ENCODE results near the gene PODXL2.
A peak's percentile ranks its signal among the peaks of the same experiment; 100 is the strongest.

PODXL2 gene

DNA sequence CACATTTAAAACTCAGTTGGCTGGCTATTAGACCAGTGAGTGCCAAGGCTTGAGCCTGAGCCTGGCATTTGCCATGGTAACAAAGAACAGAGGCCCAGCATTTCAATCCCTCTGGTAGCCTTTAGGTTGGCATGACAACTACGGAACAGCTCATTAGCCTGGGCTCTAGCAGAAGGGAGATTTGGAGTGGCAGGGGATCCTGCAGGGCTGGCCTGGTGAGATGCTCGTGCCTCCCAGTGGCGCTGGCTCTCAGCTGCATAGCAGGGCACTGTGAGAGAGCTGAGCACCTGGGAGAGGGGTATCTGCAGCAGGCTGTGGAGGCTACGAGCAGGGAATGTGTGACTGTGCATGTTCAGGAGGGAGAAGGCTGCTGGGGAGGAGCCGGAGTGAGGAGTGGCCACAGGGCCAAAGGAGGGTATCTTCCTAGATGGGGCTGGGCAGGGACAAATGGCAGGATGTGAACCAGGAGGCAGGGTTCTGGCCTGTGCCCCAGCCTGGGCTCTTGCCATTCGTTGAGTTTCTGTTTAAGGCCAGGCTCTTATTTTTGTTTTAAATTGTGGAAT lies 38.2 kb downstream of the PODXL2 start:
- Mint-ChIP-seq H3K4me1 (peaks cover 5% of the 10 kb centered on the region), H3K27ac (no peak overlapping the region)
- DNase-seq: no peak

DNA sequence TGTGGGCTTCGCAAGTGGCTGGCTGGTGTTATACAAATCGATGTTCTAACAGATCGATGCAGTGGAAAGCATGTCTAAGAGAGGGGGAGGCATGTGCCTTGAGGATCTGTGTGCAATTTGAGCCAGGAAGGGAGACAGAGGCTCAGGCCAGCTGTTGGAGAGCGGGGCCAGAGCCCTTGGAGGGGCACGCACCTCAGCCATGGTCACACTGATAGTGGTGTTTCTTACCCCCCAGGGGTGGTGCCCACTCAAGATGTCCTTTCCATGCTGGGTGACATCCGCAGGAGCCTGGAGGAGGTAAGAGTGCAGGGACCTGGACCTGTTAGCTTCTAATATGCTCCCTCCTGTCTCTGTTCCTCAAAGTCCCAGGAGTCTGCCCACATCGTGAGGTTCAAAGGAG lies 39.9 kb downstream of the PODXL2 start:
- Mint-ChIP-seq H3K36me3 (ENCODE audit: low read depth) (peaks cover 16% of the 10 kb centered on the region), H3K9me3 (peaks cover 7% of the 10 kb centered on the region), H3K27ac (no peak overlapping the region), H3K4me1 (peaks cover 11% of the 10 kb centered on the region), H3K4me3 (no peak overlapping the region), H3K27me3 (ENCODE audit: low read depth, poor library complexity) (peaks cover 35% of the 10 kb centered on the region)
- DNase-seq: no peak
- TF ChIP-seq, protein P1, sequence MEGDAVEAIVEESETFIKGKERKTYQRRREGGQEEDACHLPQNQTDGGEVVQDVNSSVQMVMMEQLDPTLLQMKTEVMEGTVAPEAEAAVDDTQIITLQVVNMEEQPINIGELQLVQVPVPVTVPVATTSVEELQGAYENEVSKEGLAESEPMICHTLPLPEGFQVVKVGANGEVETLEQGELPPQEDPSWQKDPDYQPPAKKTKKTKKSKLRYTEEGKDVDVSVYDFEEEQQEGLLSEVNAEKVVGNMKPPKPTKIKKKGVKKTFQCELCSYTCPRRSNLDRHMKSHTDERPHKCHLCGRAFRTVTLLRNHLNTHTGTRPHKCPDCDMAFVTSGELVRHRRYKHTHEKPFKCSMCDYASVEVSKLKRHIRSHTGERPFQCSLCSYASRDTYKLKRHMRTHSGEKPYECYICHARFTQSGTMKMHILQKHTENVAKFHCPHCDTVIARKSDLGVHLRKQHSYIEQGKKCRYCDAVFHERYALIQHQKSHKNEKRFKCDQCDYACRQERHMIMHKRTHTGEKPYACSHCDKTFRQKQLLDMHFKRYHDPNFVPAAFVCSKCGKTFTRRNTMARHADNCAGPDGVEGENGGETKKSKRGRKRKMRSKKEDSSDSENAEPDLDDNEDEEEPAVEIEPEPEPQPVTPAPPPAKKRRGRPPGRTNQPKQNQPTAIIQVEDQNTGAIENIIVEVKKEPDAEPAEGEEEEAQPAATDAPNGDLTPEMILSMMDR (IDR thresholded peaks at IDR 0.05): no peak

More for the DNA sequence above, 38.2 kb downstream of the PODXL2 start:
- Mint-ChIP-seq H3K27me3 (ENCODE audit: low read depth, poor library complexity) (peaks cover 29% of the 10 kb centered on the region), H3K4me3 (no peak overlapping the region), H3K36me3 (ENCODE audit: low read depth) (peaks cover 22% of the 10 kb centered on the region), H3K9me3 (peaks cover 7% of the 10 kb centered on the region)
- TF ChIP-seq, protein P1 (IDR thresholded peaks at IDR 0.05): no peak

- TF ChIP-seq, protein P1 (IDR thresholded peaks at IDR 0.05): no peak
- H3K4me3 Mint-ChIP-seq: no peak overlapping the region
- H3K27me3 Mint-ChIP-seq (ENCODE audit: low read depth, poor library complexity): peaks cover 42% of the 10 kb centered on the region
- peaks cover 7% of the 10 kb centered on the region for H3K9me3 Mint-ChIP-seq
- no peak for DNase-seq
- H3K27ac Mint-ChIP-seq: no peak overlapping the region
- peaks cover 14% of the 10 kb centered on the region for H3K36me3 Mint-ChIP-seq (ENCODE audit: low read depth)
- H3K4me1 Mint-ChIP-seq: peaks cover 19% of the 10 kb centered on the region
These were observed 40.7 kb downstream of the PODXL2 start for GRCh38 chr3:127669541-127670228.

- Mint-ChIP-seq H3K9me3 (peaks cover 7% of the 10 kb centered on the region), H3K4me3 (no peak overlapping the region)
- TF ChIP-seq, protein P1 (IDR thresholded peaks at IDR 0.05): no peak
These were observed 41.2 kb downstream of the PODXL2 start for GRCh38 chr3:127670229-127670559.

DNA sequence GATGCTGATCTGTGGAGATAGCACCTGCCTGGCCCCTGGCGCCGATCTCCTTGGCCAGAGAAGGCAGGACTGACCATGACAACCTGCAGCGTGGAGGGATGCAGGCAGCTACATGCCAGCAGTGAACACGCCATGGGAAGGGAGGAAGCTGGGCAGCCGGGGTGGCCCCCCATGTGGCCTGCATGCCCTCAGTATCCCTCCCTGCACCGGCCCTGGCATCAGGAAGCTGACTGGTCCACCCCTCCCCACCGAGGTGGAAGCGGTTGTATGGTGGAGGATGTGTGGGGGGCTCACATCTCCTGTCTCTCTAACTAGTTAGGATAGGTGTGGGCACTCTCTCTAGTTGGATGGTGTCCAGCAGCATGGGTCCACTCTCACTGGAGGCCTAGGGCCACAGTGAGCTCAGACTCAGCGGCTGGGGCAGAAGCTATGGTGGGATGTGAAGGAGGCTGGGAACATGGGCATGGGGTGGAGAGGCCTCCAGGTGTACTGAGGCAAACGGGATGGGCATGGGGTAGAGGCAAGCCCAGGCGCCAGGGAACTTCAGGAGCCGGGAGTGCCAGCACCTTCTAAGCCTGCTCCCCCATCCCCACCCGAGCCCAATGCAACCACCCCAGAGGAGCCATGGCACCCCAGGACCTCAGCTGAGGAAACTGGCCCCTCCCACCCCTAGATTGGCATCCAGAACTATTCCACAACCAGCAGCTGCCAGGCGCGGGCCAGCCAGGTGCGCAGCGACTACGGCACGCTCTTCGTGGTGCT lies 42.0 kb downstream of the PODXL2 start:
- H3K27ac Mint-ChIP-seq: peak overlapping the region; percentile 91
- peaks cover under 1% of the 10 kb centered on the region for H3K9me3 Mint-ChIP-seq
- peak overlapping the region; percentile 75 for H3K4me3 Mint-ChIP-seq
- H3K4me1 Mint-ChIP-seq: peaks cover 22% of the 10 kb centered on the region
- H3K36me3 Mint-ChIP-seq (ENCODE audit: low read depth): peaks cover 2% of the 10 kb centered on the region
- H3K27me3 Mint-ChIP-seq (ENCODE audit: low read depth, poor library complexity): peaks cover 52% of the 10 kb centered on the region
- TF ChIP-seq, protein P1 (IDR thresholded peaks at IDR 0.05): no peak
- no peak for DNase-seq

More at GRCh38 chr3:127670229-127670559, 41.2 kb downstream of the PODXL2 start:
- peaks cover 48% of the 10 kb centered on the region for H3K27me3 Mint-ChIP-seq (ENCODE audit: low read depth, poor library complexity)
- H3K27ac Mint-ChIP-seq: no peak overlapping the region
- DNase-seq: no peak
- H3K36me3 Mint-ChIP-seq (ENCODE audit: low read depth): peaks cover 9% of the 10 kb centered on the region
- H3K4me1 Mint-ChIP-seq: peaks cover 21% of the 10 kb centered on the region
